Sciatic nerve (tissue), 2 donors: ENCODE data around the gene NFS1. TPM values are rescaled to one million over a fixed set of nuclear protein-coding genes. Genes with fewer than 3 reads are reported as not detected.

Experiments
- ATAC-seq: fragments of 200-7000 bp; cut with Tn5 transposase; one replicate; pipeline ENCODE4 v1.9.1; 2020; ENCODE audit warnings: mild to moderate bottlenecking, moderate library complexity
- DNase-seq: peaks from one replicate; pipeline ENCODE4 v3.0.0-alpha.2; 2020; ENCODE audit warnings: low spot score
- intact Hi-C: fragments of 100-400 bp; cut with DNase I; formaldehyde crosslinking; loops from one replicate; pipeline ENCODE4 v1.14.2; 2022
- total RNA-seq: library from RNA; stranded (reverse); fragmentation: NEBNext Ultra II Directional; extraction: Animal tissue kit (Norgen Biotek cat#: 25700); gene quantifications from one replicate; pipeline ENCODE4 v1.2.1, GENCODE V29; 2021
- donor health status: DM: no; HTN: no; CAD: no.
- donor health status: DM: no; HTN: no; CAD: no.

Gene NFS1
- total RNA-seq, 1 donor from 2014 or later: 26.7 TPM

- ATAC-seq (no peak), DNase-seq (peak; percentile 30)
Observed at GRCh38 chr20:35625584-35626385, 73.4 kb downstream of the NFS1 start.

GRCh38 chr20:35621560-35621946 is 77.6 kb downstream of the NFS1 start:
- DNase-seq (no peak), ATAC-seq (no peak)
- intact Hi-C loops: no loop called here

More at GRCh38 chr20:35625584-35626385, 73.4 kb downstream of the NFS1 start:
- intact Hi-C loops: no loop called here

GRCh38 chr20:35620818-35621559 is 78.2 kb downstream of the NFS1 start:
- ATAC-seq (no peak), DNase-seq (peak; percentile 53)
- intact Hi-C loops: no loop called here

- intact Hi-C loops: no loop called here
- DNase-seq (peak; percentile 84), ATAC-seq (peak; percentile 43)
Observed at GRCh38 chr20:35619196-35620095, 79.7 kb downstream of the NFS1 start.

- ATAC-seq (no peak), DNase-seq (peak; percentile 65)
- intact Hi-C loops: no loop called here
Observed at GRCh38 chr20:35618263-35619131, 80.7 kb downstream of the NFS1 start.

Other genes with a start within 250 kb of the NFS1 start
- gene CEP250, start 243.8 kb downstream of the NFS1 start, total RNA-seq: 39.1 TPM
- not detected for gene C20orf173, start 169.7 kb downstream of the NFS1 start, total RNA-seq
- gene ERGIC3, start 157.3 kb downstream of the NFS1 start, total RNA-seq: 143 TPM
- 4.5 TPM for gene SPAG4, start 83.5 kb downstream of the NFS1 start, total RNA-seq
- 167 TPM for gene CPNE1, start 34.5 kb downstream of the NFS1 start, total RNA-seq
- gene RBM12, start 34.5 kb downstream of the NFS1 start, total RNA-seq: 77.7 TPM
- gene ROMO1, start 53 bp upstream of the NFS1 start, total RNA-seq: 63.8 TPM
- 438 TPM for gene RBM39, start 42.9 kb upstream of the NFS1 start, total RNA-seq
- gene PHF20, start 72.7 kb upstream of the NFS1 start, total RNA-seq: 74.2 TPM